ENCODE results near the gene BNIP2. TPM values are rescaled to one million over a fixed set of nuclear protein-coding genes. Genes with fewer than 3 reads are reported as not detected.
"Not testable (repeated sequence)": the region's sequence is repeated elsewhere in the genome, so short reads cannot be mapped to it uniquely, and the experiment has no call there.

Gene BNIP2
- total RNA-seq, 1 donor, result 114 TPM

DNA sequence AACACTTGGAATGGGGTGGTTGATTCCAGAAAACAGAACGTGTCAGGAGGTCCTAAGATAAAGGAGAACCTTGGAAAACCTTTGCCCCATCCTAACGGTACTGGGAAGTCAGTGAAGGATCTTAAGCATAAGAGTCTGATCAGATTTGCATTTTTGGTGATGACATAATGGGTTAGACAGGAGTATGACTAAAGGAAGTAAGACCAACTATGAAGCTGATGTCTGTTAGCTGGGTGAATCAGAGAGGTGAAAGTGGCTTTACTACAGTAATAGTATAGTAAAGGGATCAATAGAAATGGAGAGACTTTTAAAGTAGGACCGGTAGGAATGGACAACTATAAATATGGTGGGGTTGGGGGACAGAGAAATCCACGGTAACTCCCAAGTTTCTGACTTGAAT lies 44.4 kb downstream of the BNIP2 start:
- TF ChIP-seq, protein P1, sequence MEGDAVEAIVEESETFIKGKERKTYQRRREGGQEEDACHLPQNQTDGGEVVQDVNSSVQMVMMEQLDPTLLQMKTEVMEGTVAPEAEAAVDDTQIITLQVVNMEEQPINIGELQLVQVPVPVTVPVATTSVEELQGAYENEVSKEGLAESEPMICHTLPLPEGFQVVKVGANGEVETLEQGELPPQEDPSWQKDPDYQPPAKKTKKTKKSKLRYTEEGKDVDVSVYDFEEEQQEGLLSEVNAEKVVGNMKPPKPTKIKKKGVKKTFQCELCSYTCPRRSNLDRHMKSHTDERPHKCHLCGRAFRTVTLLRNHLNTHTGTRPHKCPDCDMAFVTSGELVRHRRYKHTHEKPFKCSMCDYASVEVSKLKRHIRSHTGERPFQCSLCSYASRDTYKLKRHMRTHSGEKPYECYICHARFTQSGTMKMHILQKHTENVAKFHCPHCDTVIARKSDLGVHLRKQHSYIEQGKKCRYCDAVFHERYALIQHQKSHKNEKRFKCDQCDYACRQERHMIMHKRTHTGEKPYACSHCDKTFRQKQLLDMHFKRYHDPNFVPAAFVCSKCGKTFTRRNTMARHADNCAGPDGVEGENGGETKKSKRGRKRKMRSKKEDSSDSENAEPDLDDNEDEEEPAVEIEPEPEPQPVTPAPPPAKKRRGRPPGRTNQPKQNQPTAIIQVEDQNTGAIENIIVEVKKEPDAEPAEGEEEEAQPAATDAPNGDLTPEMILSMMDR (IDR thresholded peaks at IDR 0.05; ENCODE audit: insufficient read depth, low read depth, low read length), result no peak
- DNase-seq (ENCODE audit: low read depth), result no peak
- no peak overlapping the region for H3K4me3 ChIP-seq (ENCODE audit: low read depth, low read length)

DNA sequence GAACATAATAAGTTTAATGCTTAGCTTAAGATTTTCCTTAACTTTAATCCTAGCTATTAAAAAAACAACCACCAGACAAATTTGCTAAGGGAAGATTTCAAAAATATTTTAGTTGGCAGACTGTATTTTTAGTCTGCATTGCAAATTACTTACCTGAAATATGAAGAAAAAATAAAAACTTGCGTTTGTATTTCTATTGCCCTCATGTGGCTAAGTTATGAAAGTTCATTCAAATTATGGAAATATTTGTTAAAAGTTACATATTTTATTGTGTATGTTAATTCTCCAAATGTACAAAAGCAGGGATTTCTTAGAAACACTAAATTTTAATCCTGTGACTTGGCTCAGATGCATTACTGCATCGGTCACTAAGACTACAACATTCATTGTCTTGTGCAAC lies 46.8 kb downstream of the BNIP2 start:
- H3K4me3 ChIP-seq (ENCODE audit: low read depth, low read length), result no peak overlapping the region
- no peak for DNase-seq (ENCODE audit: low read depth)
- TF ChIP-seq, protein P1 (IDR thresholded peaks at IDR 0.05; ENCODE audit: insufficient read depth, low read depth, low read length), result peak; percentile 13

DNA sequence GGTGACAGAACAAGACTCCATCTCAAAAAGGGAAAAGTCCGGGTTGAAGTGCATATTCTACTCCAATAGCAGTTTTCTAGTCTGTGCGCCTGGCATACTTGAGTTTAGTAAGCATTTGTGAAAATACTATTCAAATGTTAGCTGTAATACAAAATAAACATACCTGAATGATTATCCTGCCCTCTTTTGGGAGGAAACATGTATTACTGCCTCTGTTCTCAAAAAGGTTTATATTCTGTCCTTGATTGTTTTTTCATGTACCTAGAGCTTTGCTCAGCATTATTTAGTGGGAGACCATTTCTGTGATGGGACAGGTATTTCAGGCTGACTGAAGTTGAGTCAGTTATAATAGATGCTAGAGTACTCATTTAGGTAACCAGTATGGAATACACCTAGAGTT lies 51.6 kb downstream of the BNIP2 start:
- not testable (repeated sequence) for DNase-seq (ENCODE audit: low read depth); H3K4me3 ChIP-seq (ENCODE audit: low read depth, low read length)

DNA sequence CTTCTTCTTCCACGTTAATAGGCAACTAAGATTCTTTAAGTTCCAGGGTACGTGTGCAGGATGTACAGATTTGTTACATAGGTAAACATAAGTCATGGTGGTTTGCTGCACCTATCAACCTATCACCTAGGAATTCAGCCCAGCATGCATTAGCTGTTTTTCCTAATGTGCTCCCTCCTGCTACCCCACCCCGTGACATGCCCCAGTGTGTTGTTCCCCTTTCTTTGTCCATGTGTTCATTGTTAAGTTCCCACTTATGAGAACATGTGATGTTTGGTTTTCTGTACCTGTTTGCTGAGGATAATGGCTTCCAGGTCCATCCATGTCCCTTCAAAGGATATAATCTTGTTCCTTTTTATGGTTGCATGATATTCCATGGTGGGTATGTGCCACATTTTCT lies 52.9 kb downstream of the BNIP2 start:
- H3K4me3 ChIP-seq (ENCODE audit: low read depth, low read length), result no peak overlapping the region
- TF ChIP-seq, protein P1 (IDR thresholded peaks at IDR 0.05; ENCODE audit: insufficient read depth, low read depth, low read length), result no peak
- DNase-seq (ENCODE audit: low read depth), result no peak

DNA sequence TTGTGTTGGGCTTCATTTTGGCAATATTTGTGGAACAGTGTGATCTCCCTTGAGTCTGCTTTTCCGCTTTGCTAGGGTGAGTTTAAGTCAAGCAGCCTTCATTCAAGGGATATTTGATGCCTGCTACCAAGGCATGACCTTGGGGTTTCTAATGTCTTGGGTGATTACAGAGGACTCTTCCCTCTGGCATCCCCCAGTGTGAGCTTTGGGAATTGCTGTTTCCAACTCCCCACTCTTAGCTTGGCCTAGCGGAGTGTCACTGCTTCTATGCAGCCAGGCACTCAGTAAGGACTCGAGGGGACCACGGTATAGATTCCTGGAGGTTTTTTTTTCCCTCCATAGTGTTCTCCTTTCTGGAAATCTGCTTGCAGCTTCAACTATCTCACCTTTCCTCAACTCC lies 56.4 kb downstream of the BNIP2 start:
- DNase-seq (ENCODE audit: low read depth), result no peak
- no peak overlapping the region for H3K4me3 ChIP-seq (ENCODE audit: low read depth, low read length)
- TF ChIP-seq, protein P1 (IDR thresholded peaks at IDR 0.05; ENCODE audit: insufficient read depth, low read depth, low read length), result peak; percentile 47

DNA sequence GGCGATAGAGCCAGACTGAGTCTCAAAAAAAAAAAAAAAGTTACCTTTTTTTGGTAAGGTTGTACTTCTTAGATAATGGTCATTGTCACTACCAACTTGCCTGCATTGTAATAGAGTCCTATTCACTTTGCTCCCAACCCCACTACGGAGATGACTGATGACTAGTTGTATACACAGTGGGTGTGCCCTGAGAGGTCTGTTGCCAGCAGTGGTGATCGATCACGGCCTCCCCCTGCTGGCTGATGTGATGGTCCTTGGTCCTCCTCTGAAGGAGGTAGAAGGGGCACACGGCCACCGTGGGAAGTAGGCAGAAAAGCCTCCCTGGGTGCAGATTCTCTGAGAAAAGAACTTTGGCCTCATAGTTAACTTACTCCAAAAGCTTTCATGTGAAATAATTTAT lies 66.8 kb downstream of the BNIP2 start:
- TF ChIP-seq, protein P1 (IDR thresholded peaks at IDR 0.05; ENCODE audit: insufficient read depth, low read depth, low read length), result peak; percentile 54
- no peak overlapping the region for H3K4me3 ChIP-seq (ENCODE audit: low read depth, low read length)
- DNase-seq (ENCODE audit: low read depth), result peak; percentile 31

DNA sequence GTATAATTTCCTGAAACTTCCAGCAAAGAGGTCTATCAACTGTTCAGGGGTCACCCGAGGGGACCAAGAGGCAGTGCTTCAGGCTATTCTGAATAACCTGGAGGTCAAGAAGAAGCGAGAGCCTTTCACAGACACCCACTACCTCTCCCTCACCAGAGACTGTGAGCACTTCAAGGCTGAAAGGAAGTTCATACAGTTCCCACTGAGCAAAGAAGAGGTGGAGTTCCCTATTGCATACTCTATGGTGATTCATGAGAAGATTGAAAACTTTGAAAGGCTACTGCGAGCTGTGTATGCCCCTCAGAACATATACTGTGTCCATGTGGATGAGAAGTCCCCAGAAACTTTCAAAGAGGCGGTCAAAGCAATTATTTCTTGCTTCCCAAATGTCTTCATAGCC lies 70.7 kb downstream of the BNIP2 start:
- DNase-seq (ENCODE audit: low read depth), result no peak
- H3K4me3 ChIP-seq (ENCODE audit: low read depth, low read length), result no peak overlapping the region
- TF ChIP-seq, protein P1 (IDR thresholded peaks at IDR 0.05; ENCODE audit: insufficient read depth, low read depth, low read length), result no peak

Measured in fibroblast of villous mesenchyme (primary cell).